Esophagus squamous epithelium (tissue), 4 donors: ENCODE data around the gene PSMG3.

ENCODE experiments used
- POLR2A ChIP-seq, 4 donors: fragments of 450-650 bp; IDR thresholded peaks; one replicate each; pipeline ENCODE4 v1.6.1; 2017; ENCODE audit warnings: antibody characterized with exemption in 4 of 4, mild to moderate bottlenecking in 4 of 4, moderate library complexity in 3 of 4
- TF ChIP-seq, protein P1 (sequence below), 6 experiments: fragments of 450-650 bp in 4 of 6; fragments of 200-600 bp in 2 of 6; sonication (generic) in 2 of 6; IDR thresholded peaks; one replicate each; pipeline ENCODE4 v1.5.1; 2016 to 2019; ENCODE audit warnings: antibody characterized with exemption in 6 of 6, mild to moderate bottlenecking in 4 of 6, moderate library complexity in 4 of 6

DNA sequence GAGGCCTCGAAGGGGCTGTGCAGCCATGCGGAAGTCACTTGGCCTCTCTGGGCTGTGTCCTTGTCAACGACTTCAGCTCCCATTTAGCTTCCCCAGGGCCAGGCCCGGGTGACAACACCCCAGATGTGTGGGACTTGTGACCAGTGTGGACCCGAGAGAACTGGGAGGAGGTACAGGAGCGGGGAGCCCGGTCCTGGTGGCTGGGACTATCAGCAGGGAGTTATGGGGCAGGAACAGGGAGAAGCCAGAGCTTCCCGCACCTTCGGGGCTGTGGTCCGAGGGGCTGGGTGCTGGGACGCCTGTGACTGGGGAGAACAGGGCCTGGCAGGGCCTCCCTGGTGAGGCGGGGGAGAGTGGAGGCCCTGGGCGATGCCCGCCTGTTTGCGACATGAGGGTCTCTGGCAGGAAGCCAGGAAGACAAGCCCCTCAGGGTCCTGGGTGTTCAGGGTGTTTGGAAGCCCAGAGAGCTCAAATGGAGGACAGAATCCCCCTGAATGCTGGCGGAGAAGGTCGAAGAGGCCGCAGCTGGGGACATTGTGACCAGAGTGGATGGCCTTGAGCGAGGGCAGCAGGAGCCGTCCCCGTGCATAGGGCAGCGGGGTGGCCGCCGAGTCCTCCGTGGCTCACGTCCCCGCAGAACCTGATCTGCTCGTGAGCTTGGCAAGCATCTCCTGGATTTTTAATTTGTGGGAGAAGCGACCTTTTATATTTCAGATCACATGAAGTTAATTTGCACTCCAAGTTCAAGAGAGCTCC is 30.0 kb upstream of the PSMG3 start:
- TF ChIP-seq, protein P1, sequence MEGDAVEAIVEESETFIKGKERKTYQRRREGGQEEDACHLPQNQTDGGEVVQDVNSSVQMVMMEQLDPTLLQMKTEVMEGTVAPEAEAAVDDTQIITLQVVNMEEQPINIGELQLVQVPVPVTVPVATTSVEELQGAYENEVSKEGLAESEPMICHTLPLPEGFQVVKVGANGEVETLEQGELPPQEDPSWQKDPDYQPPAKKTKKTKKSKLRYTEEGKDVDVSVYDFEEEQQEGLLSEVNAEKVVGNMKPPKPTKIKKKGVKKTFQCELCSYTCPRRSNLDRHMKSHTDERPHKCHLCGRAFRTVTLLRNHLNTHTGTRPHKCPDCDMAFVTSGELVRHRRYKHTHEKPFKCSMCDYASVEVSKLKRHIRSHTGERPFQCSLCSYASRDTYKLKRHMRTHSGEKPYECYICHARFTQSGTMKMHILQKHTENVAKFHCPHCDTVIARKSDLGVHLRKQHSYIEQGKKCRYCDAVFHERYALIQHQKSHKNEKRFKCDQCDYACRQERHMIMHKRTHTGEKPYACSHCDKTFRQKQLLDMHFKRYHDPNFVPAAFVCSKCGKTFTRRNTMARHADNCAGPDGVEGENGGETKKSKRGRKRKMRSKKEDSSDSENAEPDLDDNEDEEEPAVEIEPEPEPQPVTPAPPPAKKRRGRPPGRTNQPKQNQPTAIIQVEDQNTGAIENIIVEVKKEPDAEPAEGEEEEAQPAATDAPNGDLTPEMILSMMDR (IDR thresholded peaks at IDR 0.05): no peak
- TF ChIP-seq POLR2A (IDR thresholded peaks at IDR 0.05): no peak
